Muscle layer of colon (tissue), 2 donors: ENCODE results near the gene PTGS1.

ENCODE experiments used
- H3K27ac ChIP-seq: one replicate; pipeline ENCODE4 v1.7.0; 2013; ENCODE audit warnings: low read depth, mild to moderate bottlenecking, low read length, moderate library complexity
- H3K27me3 ChIP-seq, 2 donors: one replicate each; pipeline ENCODE4 v1.7.0; 2013; ENCODE audit warnings: low read length in 2 of 2, mild to moderate bottlenecking in 2 of 2; ENCODE audit not compliant: insufficient read depth in 2 of 2, control insufficient read depth in 1 of 2
- H3K36me3 ChIP-seq: one replicate; pipeline ENCODE4 v1.7.0; 2013; ENCODE audit warnings: mild to moderate bottlenecking, low read length; ENCODE audit not compliant: insufficient read depth
- H3K4me1 ChIP-seq: one replicate; pipeline ENCODE4 v1.7.0; 2013; ENCODE audit warnings: mild to moderate bottlenecking, low read length; ENCODE audit not compliant: insufficient read depth
- H3K4me3 ChIP-seq, 2 donors: one replicate each; pipeline ENCODE4 v1.7.0; 2013; ENCODE audit warnings: low read length in 2 of 2, low read depth in 1 of 2, mild to moderate bottlenecking in 1 of 2, moderate library complexity in 1 of 2
- H3K9ac ChIP-seq: one replicate; pipeline ENCODE4 v1.7.0; 2013; ENCODE audit warnings: low read length
- H3K9me3 ChIP-seq: one replicate; pipeline ENCODE4 v1.7.0; 2013; ENCODE audit warnings: mild to moderate bottlenecking, low read length
- donor health status: abdominal sarcoma.
- donor health status: Adenocarcinoma of cecum.

The PTGS1 gene

GRCh38 chr9:122364117-122364782 is 6.6 kb upstream of the PTGS1 start:
- Histone ChIP-seq H3K9me3 (no peaks in the 10 kb centered on the region), H3K27ac (no peak overlapping the region), H3K36me3 (no peaks in the 10 kb centered on the region), H3K9ac (no peak overlapping the region), H3K4me1 (peaks cover 30% of the 10 kb centered on the region), H3K4me3 (no peak overlapping the region), H3K27me3 (no peaks in the 10 kb centered on the region)

DNA sequence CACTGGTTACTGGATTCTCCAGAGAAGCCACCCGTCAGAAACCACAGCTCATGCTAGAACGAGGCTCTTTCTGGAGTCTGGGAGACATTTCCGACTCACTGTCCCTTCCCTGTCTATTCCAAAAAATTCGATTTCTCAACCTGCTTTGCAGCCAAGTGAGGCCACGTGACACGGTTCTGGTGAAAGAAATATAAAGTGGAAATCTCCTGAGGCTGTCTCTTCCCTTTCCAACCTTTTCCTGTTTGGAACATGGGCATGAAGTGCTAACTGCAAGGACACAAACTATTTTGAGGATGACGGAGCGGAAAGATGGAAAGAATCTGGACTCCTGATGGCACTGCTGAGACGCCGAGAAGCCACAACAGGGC is 6.1 kb upstream of the PTGS1 start:
- no peak overlapping the region for H3K9ac ChIP-seq
- H3K4me1 ChIP-seq: peaks cover 29% of the 10 kb centered on the region
- H3K27me3 ChIP-seq: no peaks in the 10 kb centered on the region
- no peaks in the 10 kb centered on the region for H3K9me3 ChIP-seq
- no peaks in the 10 kb centered on the region for H3K36me3 ChIP-seq
- no peak overlapping the region for H3K27ac ChIP-seq
- H3K4me3 ChIP-seq: no peak overlapping the region

DNA sequence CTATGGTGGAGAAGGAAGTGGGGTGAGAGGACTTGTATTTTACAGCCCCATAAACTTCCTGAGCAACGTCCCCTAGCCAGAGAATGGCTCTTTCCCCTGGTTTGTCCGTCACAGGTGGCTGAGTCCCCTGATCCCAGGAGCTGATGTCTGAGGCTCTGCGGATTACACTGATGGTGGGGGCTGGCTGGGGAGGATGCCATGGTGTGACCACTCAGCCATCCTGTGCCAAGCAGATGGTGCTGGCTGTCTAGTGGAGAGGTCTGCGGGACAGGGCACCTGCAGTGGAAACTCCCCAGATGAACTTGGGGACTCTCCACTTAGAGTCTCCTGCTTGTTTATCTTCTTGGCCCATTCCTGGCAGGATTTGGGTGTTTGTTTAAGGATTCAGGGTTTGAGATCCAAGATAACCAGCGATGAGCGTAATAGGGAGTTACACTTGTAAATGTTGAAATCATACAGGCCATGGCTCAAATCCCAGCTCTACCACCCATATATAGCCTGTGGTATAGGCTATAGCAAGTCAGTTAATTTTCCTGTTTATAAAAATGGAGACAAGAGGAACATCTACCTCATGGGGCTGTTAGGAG is 4.7 kb upstream of the PTGS1 start:
- H3K27ac ChIP-seq: peak overlapping the region; percentile 76
- H3K4me1 ChIP-seq: peaks cover 27% of the 10 kb centered on the region
- H3K27me3 ChIP-seq: no peaks in the 10 kb centered on the region
- H3K9ac ChIP-seq: no peak overlapping the region
- no peaks in the 10 kb centered on the region for H3K36me3 ChIP-seq
- H3K9me3 ChIP-seq: no peaks in the 10 kb centered on the region
- H3K4me3 ChIP-seq: no peak overlapping the region

DNA sequence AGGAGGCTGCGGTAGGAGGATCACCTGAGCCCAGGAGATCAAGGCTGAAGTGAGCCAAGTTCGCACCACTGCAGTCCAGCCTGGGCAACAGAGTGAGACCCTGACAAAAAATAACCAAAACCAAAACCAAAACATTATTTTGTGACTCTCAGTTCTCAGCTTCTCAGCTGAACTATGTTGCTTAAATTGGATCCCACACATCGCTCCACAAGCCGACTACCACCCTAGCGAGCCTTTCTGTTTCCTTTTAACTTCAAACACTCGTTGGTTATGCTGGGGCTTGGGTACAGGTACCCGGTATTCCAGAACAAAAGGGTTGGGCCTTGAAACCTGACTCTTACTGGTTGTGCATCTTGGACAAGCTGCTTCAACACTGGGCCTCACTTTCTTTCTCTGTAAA is 3.8 kb upstream of the PTGS1 start:
- no peak overlapping the region for H3K9ac ChIP-seq
- H3K4me3 ChIP-seq: no peak overlapping the region
- H3K4me1 ChIP-seq: peaks cover 27% of the 10 kb centered on the region
- H3K9me3 ChIP-seq: no peaks in the 10 kb centered on the region
- peak overlapping the region; percentile 76 for H3K27ac ChIP-seq
- H3K36me3 ChIP-seq: no peaks in the 10 kb centered on the region
- no peaks in the 10 kb centered on the region for H3K27me3 ChIP-seq

GRCh38 chr9:122367774-122368460 is 2.9 kb upstream of the PTGS1 start:
- no peaks in the 10 kb centered on the region for H3K9me3 ChIP-seq
- H3K9ac ChIP-seq: no peak overlapping the region
- no peak overlapping the region for H3K4me3 ChIP-seq
- peaks cover 36% of the 10 kb centered on the region for H3K4me1 ChIP-seq
- H3K27ac ChIP-seq: peak overlapping the region; percentile 76
- no peaks in the 10 kb centered on the region for H3K27me3 ChIP-seq
- no peaks in the 10 kb centered on the region for H3K36me3 ChIP-seq

DNA sequence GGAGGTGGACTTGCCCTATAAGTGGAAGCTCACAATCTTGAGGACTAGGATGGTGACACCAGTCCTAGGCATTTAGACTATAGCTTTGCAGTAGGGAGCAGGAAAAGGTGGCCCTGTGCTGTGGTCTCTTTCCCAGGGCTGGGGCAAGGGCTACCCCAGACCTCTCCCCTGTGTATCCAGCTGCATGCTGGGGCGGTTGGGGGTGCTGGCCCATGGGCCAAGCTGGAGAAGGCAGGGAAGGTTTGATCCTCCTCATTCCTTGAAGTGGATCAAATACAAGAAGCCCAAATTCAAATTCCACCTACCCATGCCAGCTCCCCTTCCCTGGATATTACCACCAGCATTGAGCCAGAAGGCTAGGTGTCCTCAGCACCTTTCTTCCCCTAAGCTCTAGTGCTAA is 2.2 kb upstream of the PTGS1 start:
- H3K27ac ChIP-seq: no peak overlapping the region
- no peak overlapping the region for H3K4me3 ChIP-seq
- H3K9ac ChIP-seq: no peak overlapping the region
- no peaks in the 10 kb centered on the region for H3K9me3 ChIP-seq
- H3K4me1 ChIP-seq: peaks cover 43% of the 10 kb centered on the region
- no peaks in the 10 kb centered on the region for H3K27me3 ChIP-seq
- no peaks in the 10 kb centered on the region for H3K36me3 ChIP-seq

GRCh38 chr9:122370303-122370702 is 521 bp upstream of the PTGS1 start:
- Histone ChIP-seq H3K9me3 (no peaks in the 10 kb centered on the region), H3K4me3 (peak overlapping the region in 1 of 2 donors; percentile 86), H3K9ac (peak overlapping the region; percentile 64), H3K36me3 (no peaks in the 10 kb centered on the region), H3K27me3 (no peaks in the 10 kb centered on the region), H3K4me1 (peaks cover 59% of the 10 kb centered on the region), H3K27ac (peak overlapping the region; percentile 36)

- peak overlapping the region; percentile 78 to 86 for H3K4me3 ChIP-seq
- H3K9ac ChIP-seq: peak overlapping the region; percentile 32
- H3K27me3 ChIP-seq: no peaks in the 10 kb centered on the region
- H3K4me1 ChIP-seq: peaks cover 62% of the 10 kb centered on the region
- H3K27ac ChIP-seq: peak overlapping the region; percentile 85
- H3K9me3 ChIP-seq: no peaks in the 10 kb centered on the region
- H3K36me3 ChIP-seq: no peaks in the 10 kb centered on the region
Measured at GRCh38 chr9:122371846-122372245, 1.0 kb downstream of the PTGS1 start.

- peaks cover 66% of the 10 kb centered on the region for H3K4me1 ChIP-seq
- H3K27me3 ChIP-seq: no peaks in the 10 kb centered on the region
- H3K9me3 ChIP-seq: no peaks in the 10 kb centered on the region
- H3K4me3 ChIP-seq: peak overlapping the region in 1 of 2 donors; percentile 86
- peak overlapping the region; percentile 85 for H3K27ac ChIP-seq
- peak overlapping the region; percentile 8 for H3K9ac ChIP-seq
- peaks cover 3% of the 10 kb centered on the region for H3K36me3 ChIP-seq
Measured at GRCh38 chr9:122372856-122373845, 2.3 kb downstream of the PTGS1 start.

DNA sequence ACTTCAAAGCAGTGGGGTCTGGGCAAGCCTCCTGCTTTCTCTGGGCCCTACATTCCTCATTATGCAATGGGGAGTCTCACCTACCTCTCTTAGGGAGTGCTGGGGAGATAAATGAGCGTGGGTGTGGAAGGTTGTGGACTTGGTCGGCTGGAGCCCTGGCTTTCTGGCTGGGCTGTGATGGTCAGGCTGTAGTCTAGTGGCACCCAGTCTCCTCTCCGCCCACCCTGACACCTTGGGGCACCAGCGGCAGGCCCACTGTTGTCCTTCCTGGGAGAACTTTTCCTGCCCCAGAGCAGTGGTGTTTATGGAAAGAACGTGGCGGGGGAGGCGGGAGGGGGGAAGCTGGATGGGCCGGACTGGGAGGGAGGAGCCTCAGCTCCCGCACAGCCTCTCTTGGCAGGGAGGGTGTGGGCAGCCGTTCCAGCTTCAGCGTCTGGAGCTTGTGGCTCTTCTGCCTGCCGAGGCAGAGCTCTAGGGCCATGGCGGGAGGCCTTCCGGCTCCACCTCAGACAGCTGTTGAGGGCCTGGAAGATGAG is 4.1 kb downstream of the PTGS1 start:
- peak overlapping the region; percentile 23 to 86 for H3K4me3 ChIP-seq
- peak overlapping the region; percentile 42 for H3K9ac ChIP-seq
- peak overlapping the region; percentile 85 for H3K27ac ChIP-seq
- no peaks in the 10 kb centered on the region for H3K9me3 ChIP-seq
- peaks cover 21% of the 10 kb centered on the region for H3K36me3 ChIP-seq
- peaks cover 72% of the 10 kb centered on the region for H3K4me1 ChIP-seq
- H3K27me3 ChIP-seq: no peaks in the 10 kb centered on the region

- Histone ChIP-seq H3K4me3 (peak overlapping the region in 1 of 2 donors; percentile 29), H3K9me3 (no peaks in the 10 kb centered on the region), H3K36me3 (peaks cover 37% of the 10 kb centered on the region), H3K27ac (peak overlapping the region; percentile 85), H3K27me3 (no peaks in the 10 kb centered on the region), H3K9ac (no peak overlapping the region), H3K4me1 (peaks cover 65% of the 10 kb centered on the region)
Measured at GRCh38 chr9:122376796-122377195, 6.0 kb downstream of the PTGS1 start.
